OCI-LY3 (cell line): Measurements from ENCODE around the gene DCAF17.
"Not testable (repeated sequence)": the region's sequence is repeated elsewhere in the genome, so short reads cannot be mapped to it uniquely, and the experiment has no call there.

ENCODE experiments used
- H2AFZ ChIP-seq: fragments of 200-600, 300-600 bp; shearing (Covaris generic); 2 replicates; pipeline ENCODE4 v1.6.0; 2014; ENCODE audit warnings: antibody characterized with exemption, low read depth, low read length
- H3K27ac ChIP-seq: fragments of 200-600, 300-600 bp; sonication (generic); 2 replicates; pipeline ENCODE4 v1.5.1; 2014; ENCODE audit warnings: mild to moderate bottlenecking, low read length, moderate library complexity, mixed read lengths
- H3K27me3 ChIP-seq: fragments of 200-600, 300-600 bp; sonication (generic); 2 replicates; pipeline ENCODE4 v1.6.1; 2014; ENCODE audit warnings: low read depth, low read length, mixed read lengths
- H3K36me3 ChIP-seq: fragments of 200-600, 300-600 bp; sonication (generic); replicated peaks from 2 replicates; pipeline ENCODE3; 2014; ENCODE audit warnings: low read depth, low read length, mixed read lengths
- H3K4me1 ChIP-seq: fragments of 300-600, 200-600 bp; sonication (generic); 2 replicates; pipeline ENCODE4 v1.6.1; 2014; ENCODE audit warnings: low read length, mixed read lengths
- H3K4me2 ChIP-seq: fragments of 200-600, 300-600 bp; sonication (generic); 2 replicates; pipeline ENCODE4 v1.6.1; 2014; ENCODE audit warnings: low read length, mixed read lengths
- H3K4me3 ChIP-seq: fragments of 300-600, 200-600 bp; sonication (generic); 2 replicates; pipeline ENCODE4 v1.5.1; 2014; ENCODE audit warnings: antibody characterized with exemption, mild to moderate bottlenecking, low read length, moderate library complexity
- H3K79me2 ChIP-seq: fragments of 300-600, 200-600 bp; shearing (Covaris generic); 2 replicates; pipeline ENCODE4 v1.6.1; 2014; ENCODE audit warnings: mild to moderate bottlenecking, low read length, mixed read lengths
- H3K9ac ChIP-seq: fragments of 300-600, 200-600 bp; shearing (Covaris generic); 2 replicates; pipeline ENCODE4 v1.6.0; 2014; ENCODE audit warnings: mild to moderate bottlenecking, low read length, moderate library complexity
- H3K9me3 ChIP-seq: fragments of 200-600, 300-600 bp; shearing (Covaris generic); 2 replicates; pipeline ENCODE4 v1.6.1; 2014; ENCODE audit warnings: low read length, mixed read lengths; ENCODE audit not compliant: insufficient read depth
- H4K20me1 ChIP-seq: fragments of 200-600, 300-600 bp; sonication (generic); 2 replicates; pipeline ENCODE4 v1.6.1; 2016; ENCODE audit warnings: low read length, mixed read lengths; ENCODE audit not compliant: insufficient read depth
- CTCF ChIP-seq: fragments of 200-600, 300-600 bp; sonication (generic); IDR thresholded peaks from 2 replicates; pipeline ENCODE4 v1.5.1; 2014; ENCODE audit warnings: antibody characterized with exemption, low read length, low read depth
- EZH2phosphoT487 ChIP-seq: fragments of 200-600 bp; shearing (Covaris generic); IDR thresholded peaks from 2 replicates; pipeline ENCODE4 v1.6.1; 2018; ENCODE audit warnings: antibody characterized with exemption, mixed run types, low read depth

DCAF17 gene

DNA sequence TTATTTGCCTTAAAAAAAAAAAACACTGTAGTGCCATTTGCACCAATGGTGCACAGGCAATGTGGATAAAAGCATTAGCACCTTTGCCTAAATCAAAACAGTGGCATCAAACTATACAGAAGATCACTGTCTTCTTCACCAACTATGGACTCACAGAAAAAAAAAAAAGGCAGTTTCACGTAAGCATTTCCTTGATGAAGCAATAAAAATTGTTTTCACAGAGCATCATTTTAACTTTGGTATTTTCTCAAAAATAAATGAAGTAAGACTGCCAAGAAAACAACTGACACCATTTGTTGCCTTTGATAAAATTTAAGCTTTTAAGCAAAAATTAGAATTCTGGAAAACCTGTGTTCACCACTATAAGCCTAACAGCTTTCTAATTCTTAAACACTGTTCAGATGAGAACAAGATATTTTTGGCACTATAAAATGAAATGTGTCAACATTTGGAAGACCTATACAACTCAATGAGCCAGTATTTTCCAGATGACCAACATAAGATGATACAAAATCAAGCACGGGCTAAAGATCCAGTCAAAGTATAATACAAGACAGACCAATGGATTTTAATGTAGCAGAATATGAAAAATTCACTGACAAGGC lies 21.4 kb upstream of the DCAF17 start:
- no peaks in the 10 kb centered on the region for H3K9me3 ChIP-seq
- H3K36me3 ChIP-seq, result no peaks in the 10 kb centered on the region
- H3K9ac ChIP-seq, result no peak overlapping the region
- H3K4me2 ChIP-seq, result no peak overlapping the region
- H3K27ac ChIP-seq, result no peak overlapping the region
- no peaks in the 10 kb centered on the region for H3K27me3 ChIP-seq
- peaks cover 12% of the 10 kb centered on the region for H3K4me1 ChIP-seq
- no peak overlapping the region for H3K4me3 ChIP-seq
- TF ChIP-seq EZH2phosphoT487 (no peak), CTCF (no peak)
- H2AFZ ChIP-seq, result no peak overlapping the region
- no peaks in the 10 kb centered on the region for H4K20me1 ChIP-seq
- no peaks in the 10 kb centered on the region for H3K79me2 ChIP-seq

GRCh38 chr2:171414645-171415044 lies 19.4 kb upstream of the DCAF17 start:
- H3K27me3 ChIP-seq, H3K9ac ChIP-seq, H3K9me3 ChIP-seq, H3K36me3 ChIP-seq, H2AFZ ChIP-seq, H3K4me2 ChIP-seq, H3K4me3 ChIP-seq, H3K27ac ChIP-seq, H3K79me2 ChIP-seq, H4K20me1 ChIP-seq: not testable (repeated sequence)
- peaks cover 14% of the 10 kb centered on the region for H3K4me1 ChIP-seq

DNA sequence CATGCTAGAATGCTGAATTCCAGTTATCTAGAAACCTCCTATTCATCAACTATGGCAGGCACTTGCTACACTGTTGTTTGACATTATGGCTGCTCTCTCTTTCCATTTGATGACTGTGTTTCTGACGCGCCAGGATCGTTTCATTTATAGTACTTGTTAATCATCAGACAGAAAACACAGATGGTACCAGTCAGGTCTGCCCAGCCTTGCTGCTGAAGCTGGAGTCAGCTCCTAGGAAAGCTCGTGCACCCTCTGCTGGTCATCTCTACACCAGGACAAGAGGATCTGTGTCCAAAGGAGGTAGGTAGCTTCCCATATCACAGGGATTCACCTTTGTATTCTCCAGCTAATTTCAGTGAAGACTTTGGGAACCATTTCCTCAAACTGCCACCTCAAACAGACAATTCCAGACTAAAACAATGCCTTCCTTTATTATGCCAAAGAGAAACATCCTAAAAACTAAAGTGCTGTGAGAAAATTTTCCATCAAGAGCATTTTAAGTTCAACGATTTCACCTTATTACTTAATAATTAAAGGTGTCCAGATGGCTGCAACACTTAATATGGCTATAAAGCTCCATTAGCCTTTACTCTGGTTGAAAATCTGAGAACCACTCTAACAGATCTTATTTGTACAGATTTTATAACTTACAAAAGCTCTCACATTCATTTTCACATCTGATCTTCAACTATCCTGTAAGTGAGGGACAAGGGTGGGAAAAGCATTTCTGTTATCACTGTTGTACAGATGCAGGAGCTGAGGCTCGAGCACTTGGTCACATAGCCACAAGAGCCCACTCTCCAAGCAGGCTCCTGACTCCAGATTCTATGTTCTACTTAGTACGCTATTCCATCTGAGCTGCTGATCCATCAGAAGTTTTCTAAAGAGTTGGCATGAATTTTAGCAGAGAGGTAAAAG lies 17.8 kb upstream of the DCAF17 start:
- H3K27ac ChIP-seq, result peak overlapping the region; percentile 6; the same call in 1 of the 2 replicates
- peak overlapping the region; percentile 57 for H3K4me2 ChIP-seq
- no peaks in the 10 kb centered on the region for H3K9me3 ChIP-seq
- no peak for TF ChIP-seq EZH2phosphoT487
- TF ChIP-seq CTCF, result peak; percentile 89
- peak overlapping the region; percentile 50 for H3K4me3 ChIP-seq
- H3K36me3 ChIP-seq, result no peaks in the 10 kb centered on the region
- H4K20me1 ChIP-seq, result no peaks in the 10 kb centered on the region
- peaks cover 24% of the 10 kb centered on the region for H3K4me1 ChIP-seq
- no peaks in the 10 kb centered on the region for H3K79me2 ChIP-seq
- peak overlapping the region; percentile 24; the same call in 1 of the 2 replicates for H3K9ac ChIP-seq
- H2AFZ ChIP-seq, result 0 out of 2 replicates have a peak overlapping the region, but pooled peaks have one; percentile 58
- H3K27me3 ChIP-seq, result no peaks in the 10 kb centered on the region

DNA sequence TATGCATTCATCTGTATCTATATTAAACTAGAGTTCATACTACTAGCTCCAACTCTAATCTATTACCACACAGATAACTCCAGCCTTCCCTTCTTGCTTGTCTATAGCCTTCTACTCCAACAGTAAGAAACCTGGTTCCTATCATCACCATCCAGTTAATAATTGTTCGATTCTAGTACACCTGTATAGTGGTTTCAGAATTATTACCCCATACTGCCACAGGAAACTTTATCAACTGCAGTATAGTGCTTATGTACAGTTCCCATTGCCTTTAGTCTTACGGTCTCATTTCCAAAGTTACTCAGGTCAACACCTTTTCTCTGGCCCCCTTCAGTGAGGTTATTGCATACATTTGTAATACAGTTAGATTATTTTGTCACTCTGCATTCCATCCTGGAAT lies 14.7 kb upstream of the DCAF17 start:
- Histone ChIP-seq H3K27ac (no peak overlapping the region), H4K20me1 (no peaks in the 10 kb centered on the region), H3K9ac (no peak overlapping the region), H3K4me1 (peaks cover 24% of the 10 kb centered on the region), H2AFZ (no peak overlapping the region), H3K4me2 (no peak overlapping the region), H3K27me3 (no peaks in the 10 kb centered on the region), H3K36me3 (peaks cover 4% of the 10 kb centered on the region), H3K79me2 (no peaks in the 10 kb centered on the region), H3K9me3 (peaks cover 9% of the 10 kb centered on the region; the same call in 1 of the 2 replicates), H3K4me3 (no peak overlapping the region)
- no peak for TF ChIP-seq CTCF
- TF ChIP-seq EZH2phosphoT487, result no peak
